OCI-LY7 (cell line): ENCODE measurements around the gene PTGIR.

Experiments used
- EZH2phosphoT487 ChIP-seq: fragments of 200-600 bp; sonication (generic); IDR thresholded peaks from 2 replicates; pipeline ENCODE4 v1.6.1; 2018; ENCODE audit warnings: low read depth, borderline replicate concordance, mild to moderate bottlenecking, mixed run types, antibody characterized with exemption, low read length, moderate library complexity, mixed read lengths
- TF ChIP-seq, protein P1 (sequence below): fragments of 200-600 bp; sonication (generic); conservative IDR thresholded peaks from 2 replicates; pipeline ENCODE4 v1.5.1; 2014; ENCODE audit warnings: mild to moderate bottlenecking, antibody characterized with exemption, low read length, moderate library complexity, mixed read lengths

- TF ChIP-seq, protein P1, sequence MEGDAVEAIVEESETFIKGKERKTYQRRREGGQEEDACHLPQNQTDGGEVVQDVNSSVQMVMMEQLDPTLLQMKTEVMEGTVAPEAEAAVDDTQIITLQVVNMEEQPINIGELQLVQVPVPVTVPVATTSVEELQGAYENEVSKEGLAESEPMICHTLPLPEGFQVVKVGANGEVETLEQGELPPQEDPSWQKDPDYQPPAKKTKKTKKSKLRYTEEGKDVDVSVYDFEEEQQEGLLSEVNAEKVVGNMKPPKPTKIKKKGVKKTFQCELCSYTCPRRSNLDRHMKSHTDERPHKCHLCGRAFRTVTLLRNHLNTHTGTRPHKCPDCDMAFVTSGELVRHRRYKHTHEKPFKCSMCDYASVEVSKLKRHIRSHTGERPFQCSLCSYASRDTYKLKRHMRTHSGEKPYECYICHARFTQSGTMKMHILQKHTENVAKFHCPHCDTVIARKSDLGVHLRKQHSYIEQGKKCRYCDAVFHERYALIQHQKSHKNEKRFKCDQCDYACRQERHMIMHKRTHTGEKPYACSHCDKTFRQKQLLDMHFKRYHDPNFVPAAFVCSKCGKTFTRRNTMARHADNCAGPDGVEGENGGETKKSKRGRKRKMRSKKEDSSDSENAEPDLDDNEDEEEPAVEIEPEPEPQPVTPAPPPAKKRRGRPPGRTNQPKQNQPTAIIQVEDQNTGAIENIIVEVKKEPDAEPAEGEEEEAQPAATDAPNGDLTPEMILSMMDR: no peak
- TF ChIP-seq EZH2phosphoT487: no peak
These were observed 4.6 kb downstream of the PTGIR start for GRCh38 chr19:46620267-46620666.
